Retina (tissue), 1 donor: ENCODE measurements around the gene YBX1.
"Not testable (repeated sequence)": the region's sequence is repeated elsewhere in the genome, so short reads cannot be mapped to it uniquely, and the experiment has no call there.

ENCODE experiments used
- DNase-seq: peaks from one replicate; pipeline ENCODE4 v3.0.0-alpha.2; 2016

The YBX1 gene

DNA sequence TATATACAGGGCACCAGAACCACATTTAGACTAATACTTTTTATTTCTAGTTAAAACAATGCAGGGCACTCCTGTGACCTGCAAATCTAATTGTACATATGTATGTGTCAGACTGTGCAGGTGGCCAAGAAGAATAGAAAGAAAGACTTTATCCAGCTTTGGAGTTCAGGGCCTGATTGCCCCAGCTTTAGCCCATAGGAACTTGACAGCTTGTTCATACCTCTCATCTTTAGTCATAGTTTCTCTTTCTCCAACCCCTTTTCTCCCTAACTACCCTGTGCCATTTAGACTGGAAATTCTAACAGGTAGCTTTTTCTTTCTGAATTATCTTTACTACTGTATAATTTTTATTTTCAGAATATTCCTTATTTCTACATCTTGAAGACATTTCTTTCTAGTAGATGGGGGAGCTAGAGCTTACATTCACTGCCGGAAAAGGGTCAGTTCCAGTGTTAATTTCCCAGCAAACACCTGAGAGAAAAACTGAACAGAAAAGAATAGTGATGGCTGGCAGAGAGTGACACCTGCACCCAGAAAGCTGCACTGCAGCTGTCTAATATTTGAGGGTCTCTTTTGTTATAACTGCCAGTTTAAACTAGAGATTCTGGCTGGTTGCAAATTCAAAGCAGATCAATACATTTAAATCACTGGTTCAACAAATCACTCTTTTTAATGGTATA, 8.4 kb downstream of the YBX1 start:
- DNase-seq, result no peak

DNA sequence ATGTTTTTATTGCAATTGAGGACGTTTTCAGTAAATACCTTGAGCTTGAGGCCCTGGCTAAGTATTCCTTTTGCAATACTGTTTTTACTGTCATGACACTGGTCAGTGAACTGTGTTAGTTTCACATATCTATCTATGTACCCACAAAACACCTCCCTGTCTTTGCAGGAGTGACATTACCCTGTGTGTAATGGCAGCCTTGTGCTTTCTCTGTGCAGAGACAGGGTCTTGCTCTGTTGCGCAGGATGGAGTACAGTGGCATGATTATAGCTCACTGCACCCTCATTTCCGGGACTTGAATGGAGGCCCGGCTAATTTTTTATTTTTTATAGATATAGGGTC, 8.9 kb downstream of the YBX1 start:
- DNase-seq, result no peak

DNA sequence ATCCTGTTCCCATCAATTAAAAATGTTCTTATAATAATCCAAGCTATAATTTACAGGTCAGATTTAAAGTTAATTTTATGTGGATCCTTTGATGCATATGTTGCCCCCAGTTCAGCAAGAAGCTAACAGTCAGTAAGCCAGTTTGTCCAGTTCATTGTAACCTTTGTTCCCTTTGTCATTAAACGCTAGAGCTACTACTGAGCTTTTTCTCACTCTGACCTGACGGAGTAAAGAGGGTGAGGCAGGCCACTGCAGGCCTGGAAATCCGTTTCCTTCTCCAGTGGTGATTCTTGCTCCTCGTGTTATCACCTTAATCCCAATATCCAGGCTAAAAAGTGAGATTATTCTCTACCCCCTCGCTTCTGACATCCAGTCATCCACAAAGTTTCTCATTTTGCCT, 10.2 kb downstream of the YBX1 start:
- no peak for DNase-seq

DNA sequence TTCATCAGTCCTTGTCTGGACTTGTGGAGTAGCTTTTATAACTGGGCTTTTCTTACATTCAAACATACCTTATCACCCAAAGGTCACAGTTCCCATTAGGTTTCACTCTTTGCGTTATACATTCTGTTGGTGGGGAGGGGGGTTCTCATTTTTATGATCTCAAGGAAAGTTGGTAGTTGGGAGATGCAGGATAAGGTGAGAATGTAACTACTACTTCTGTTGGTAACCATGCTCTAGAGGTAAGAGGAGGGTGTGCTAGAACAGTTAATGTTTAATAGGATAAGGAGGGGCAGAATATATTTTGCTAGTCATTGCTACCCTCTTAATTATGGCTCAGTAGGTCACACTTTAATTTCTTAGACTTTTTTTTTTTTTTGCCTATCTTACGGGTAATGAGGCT, 10.7 kb downstream of the YBX1 start:
- DNase-seq, result no peak

DNA sequence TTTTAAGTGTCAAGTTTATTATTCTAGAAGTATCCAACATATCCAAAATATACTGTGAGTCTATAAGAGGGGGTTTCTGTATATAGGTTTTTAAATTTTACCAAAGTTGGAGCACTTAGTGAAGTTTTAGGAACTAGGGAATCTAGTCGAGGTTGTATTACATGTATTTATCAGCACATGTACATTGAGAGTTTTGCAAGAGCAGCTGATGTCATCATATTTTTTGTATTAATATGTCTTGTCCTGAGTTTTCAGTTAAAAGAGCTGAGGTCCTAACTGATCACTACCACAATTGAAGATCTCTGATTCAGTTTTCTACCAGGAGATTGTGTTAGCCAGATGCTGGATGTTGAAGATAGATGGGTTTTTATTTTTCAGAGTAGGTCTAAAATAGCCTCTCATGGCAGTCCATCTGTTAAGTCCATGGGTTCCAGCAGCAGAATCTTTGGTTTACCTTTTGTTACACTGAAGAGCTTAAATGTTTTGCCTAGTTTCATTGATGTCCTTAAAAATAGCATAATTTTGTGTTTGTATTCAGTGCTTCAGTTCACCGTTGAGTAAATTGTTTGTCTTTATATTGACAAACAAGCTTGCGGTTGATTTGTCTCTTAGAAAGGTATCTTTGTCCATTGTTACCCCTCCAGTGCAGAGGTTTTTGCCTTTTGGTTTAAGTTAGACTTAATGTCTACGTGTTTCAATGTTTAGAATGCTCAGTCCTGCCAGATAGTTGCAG, 16.0 kb downstream of the YBX1 start:
- no peak for DNase-seq

DNA sequence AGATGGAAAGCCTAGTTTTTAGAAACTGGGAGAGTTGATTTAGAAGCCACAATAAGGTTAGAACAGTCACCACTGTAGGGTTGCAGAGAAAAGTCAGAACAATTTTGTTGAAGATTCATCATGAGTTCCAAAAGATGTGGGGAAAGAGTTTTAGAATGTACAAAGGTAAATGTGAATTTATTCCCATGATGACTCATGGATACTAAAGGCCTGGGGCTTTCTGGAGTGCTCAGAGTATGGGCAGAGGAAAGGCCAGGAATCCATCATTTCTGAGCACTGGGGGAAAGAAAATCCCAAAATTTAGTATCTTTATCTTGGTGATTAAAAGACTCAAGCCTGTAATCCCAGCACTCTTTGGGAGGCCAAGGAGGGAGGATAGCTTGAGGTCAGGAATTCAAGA, 17.8 kb downstream of the YBX1 start:
- DNase-seq, result no peak

DNA sequence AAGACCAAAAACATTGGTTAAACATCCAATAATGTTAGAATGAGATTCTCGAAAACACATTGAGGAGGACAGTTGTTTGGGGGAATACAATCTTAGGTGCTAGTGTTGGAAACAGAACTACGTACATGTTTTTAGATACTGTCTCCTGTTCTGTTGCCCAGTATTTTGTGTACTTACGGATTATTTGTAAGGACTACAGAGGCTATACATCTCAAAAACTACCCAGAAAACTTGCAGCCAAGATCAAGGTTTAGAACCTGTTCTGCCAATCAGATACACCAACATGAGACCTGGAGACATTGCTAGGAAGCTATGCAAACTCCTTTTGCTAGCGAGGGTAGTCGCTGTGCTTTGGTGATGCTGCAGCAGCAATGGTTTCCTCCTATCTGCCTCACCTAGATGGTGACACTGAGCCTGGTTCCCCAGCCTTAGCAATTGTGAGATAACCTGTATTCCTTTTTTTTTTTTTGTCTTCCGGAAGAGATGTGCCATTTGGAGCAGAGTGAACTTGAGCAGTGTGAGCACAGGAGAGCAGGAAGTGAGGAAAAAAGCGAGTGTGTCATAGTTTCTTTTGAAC, 21.8 kb downstream of the YBX1 start:
- no peak for DNase-seq

DNA sequence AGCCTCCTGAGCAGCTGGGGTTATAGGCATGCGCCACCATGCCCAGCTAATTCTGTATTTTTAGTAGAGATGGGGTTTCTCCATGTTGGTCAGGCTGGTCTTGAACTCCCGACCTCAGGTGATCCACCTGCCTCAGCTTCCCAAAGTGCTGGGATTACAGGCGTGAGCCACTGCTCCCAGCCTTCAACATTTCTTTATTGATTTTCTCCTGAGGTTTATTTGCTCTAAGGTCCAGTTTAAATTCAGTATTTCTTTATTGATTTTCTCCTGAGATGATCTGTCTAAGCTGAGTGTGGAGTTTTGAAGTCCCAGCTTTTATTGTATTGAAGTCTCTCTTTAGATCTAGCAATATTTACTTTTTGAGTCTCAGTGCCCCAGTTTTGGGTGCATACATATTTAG, 30.6 kb downstream of the YBX1 start:
- DNase-seq, result not testable (repeated sequence)

DNA sequence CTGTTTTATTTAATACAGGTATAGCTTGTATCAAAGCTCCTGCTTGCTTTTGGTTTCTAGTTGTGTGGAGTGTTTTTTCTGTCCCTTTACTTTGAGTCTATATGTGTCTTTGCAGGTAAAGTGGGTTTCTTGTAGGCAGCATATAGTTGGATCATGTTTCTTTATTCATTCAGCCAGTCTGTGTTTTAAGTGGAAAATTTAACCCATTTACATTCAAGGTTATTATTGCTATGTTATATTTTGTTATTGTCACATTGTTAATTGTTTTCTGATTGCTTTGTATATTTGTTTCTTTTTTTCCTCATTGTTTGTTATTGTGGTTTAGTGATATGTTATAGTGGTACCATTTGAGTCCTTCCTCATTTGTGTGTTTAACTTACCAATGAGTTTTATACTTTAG, 31.1 kb downstream of the YBX1 start:
- DNase-seq, result no peak

DNA sequence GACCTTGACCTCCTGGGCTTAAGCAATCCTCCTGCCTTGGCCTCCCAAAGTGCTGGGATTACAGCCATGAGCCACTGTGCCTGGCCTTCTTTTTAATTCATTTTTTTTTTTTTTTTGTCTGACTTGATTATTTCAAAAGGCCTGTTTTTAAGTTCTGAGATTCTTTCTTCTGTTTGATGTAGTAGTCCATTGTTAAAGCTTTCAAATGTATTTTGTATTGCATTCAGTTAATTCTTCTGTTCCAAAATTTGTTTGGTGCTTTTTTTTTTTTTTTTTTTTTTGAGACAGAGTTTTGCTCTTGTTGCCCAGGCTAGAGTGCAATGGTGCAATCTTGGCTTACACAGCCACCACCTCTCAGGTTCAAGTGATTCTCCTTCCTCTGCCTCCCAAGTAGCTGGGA, 32.2 kb downstream of the YBX1 start:
- DNase-seq, result not testable (repeated sequence)

DNA sequence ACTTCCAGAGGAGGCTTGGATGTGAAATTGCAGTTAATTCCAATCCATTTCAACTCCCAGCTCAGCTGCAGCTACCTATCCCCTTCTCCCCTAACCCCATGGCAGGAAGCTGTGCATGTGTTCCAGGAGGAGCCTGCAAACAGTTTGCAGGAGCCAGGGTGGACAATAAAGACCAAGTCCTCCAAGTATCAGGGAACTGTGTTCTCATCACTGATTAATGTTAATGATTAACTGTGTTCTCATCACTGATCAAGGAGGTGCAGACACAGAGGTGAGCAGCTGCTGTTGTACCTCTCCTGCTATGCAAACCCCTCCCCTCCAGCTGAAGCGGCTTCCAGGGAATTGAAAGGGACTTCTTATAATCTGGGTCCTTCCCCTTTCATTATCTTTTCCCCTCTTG, 38.6 kb downstream of the YBX1 start:
- DNase-seq, result no peak

DNA sequence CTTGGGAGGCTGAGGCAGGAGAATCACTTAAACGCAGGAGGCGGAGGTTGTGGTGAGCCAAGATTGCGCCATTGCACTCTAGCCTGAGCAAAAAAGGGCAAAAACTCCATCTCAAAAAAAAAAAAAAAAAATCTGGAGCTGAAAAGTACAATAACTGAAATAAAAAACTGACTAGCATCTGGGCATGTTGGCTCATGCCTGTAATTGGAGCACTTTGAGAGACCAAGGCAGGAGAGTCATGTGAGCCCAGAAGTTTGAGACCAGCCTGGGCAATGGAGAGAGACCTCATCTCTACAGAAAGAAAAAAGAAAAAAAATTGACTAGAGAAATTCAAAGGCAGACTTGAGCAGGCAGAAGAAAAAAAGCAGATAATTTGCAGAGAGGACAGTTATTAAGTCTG, 39.7 kb downstream of the YBX1 start:
- DNase-seq, result no peak

DNA sequence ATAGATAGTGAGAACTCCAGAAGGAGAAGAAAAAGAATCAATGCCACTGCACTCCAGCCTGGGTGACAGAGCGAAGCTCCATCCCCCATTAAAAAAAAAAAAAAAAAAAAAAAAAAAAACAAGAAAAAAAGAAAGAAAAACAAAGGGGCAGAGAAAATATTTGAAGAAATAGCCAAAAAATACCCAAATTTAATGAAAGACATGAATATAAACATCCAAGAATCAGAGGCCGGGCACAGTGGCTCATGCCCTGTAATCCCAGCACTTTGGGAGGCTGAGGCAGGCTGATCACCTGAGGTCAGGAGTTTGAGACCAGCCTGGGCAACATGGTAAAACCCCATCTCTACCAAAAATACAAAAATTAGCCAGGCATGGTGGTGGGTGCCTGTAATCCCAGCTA, 40.2 kb downstream of the YBX1 start:
- DNase-seq, result not testable (repeated sequence)

DNA sequence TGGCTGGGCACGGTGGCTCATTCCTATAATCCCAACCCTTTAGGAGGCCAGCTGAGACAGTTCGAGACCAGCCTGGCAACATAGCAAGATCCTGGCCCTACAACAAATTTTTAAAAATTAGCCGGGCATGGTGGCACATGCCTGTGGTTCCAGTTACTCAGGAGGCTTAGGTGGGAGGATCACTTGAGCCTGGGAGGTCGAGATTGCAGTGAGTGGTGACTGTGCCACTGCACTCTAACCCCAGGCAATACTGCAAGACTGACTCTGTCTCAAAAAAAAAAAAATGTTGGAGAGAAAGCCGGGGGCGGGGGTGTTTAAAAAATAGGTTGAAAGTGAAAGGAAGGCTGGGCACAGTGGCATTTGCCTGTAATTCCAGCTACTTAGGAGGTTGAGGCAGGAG, 41.3 kb downstream of the YBX1 start:
- no peak for DNase-seq

DNA sequence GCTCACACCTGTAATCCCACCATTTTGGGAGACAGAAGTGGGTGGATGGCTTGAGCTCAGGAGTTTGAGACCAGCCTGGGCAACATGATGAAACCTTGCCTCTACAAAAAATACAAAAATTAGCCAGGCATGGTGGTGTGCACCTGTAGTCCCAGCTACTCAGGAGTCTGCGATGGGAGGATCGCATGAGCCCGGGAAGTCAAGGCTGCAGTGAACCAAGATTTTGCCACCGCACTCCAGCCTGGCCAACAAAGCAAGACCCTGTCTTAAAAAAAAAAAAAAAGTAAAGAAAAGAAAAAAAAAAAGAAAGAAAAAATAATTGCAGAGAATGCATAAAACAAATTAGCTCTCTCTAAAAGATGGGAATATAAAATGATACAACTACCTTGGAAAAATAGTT, 43.6 kb downstream of the YBX1 start:
- not testable (repeated sequence) for DNase-seq

DNA sequence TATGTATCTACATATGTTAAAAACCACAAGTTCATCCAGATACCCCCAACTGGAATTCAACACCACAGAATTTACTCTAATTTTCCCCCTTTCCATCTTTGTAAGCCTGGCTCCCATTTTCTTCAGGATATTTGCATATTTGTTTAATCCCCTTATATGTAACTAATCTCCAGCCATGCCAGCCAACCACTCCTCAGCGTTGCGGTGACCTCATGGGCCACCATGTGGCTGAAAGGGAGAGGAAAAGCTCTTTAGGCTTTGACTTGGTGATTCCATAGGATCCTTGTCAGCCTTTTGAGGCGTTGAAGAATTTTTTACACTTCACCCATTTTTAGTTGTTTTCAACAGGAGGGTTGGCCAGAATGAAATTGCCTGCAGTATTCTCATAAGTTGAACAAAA, 47.8 kb downstream of the YBX1 start:
- DNase-seq, result no peak

DNA sequence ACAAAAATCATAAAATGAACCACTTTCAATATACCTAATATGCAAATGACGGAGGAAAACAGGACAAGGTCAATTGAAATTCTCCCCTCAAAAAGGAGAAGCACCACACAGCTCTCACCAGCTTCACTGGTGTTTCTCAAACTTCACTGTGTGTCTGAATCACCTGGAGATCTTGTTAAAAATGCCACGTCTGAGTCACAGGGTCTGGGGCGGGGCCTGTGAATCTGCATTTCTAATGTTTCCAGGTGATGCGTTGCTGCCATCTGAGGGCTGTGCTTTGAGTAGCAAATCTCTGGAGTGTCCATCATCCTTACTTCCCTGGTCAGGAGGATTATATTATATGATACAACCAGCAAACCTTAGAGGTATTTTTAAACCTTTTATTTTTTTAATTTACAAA, 48.8 kb downstream of the YBX1 start:
- DNase-seq, result no peak

DNA sequence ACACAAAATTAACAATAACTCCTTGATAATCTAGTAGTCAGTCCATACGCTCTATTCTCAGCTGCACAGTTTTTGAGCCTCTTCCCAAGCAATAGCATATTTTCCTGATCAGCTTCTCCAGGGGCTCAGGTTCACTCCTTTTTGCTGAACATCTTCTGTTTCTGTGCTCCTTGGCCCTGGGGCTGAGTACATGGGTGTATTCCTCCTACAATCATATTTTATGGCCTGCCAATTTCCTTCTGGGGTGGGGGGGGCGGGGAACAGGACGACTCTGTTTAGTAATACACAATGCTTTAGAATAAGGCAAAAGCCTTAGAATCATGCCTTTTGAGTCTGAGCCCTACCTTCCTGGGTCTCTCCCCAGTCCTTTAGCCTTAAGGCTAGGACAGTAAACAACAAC, 49.4 kb downstream of the YBX1 start:
- no peak for DNase-seq

DNA sequence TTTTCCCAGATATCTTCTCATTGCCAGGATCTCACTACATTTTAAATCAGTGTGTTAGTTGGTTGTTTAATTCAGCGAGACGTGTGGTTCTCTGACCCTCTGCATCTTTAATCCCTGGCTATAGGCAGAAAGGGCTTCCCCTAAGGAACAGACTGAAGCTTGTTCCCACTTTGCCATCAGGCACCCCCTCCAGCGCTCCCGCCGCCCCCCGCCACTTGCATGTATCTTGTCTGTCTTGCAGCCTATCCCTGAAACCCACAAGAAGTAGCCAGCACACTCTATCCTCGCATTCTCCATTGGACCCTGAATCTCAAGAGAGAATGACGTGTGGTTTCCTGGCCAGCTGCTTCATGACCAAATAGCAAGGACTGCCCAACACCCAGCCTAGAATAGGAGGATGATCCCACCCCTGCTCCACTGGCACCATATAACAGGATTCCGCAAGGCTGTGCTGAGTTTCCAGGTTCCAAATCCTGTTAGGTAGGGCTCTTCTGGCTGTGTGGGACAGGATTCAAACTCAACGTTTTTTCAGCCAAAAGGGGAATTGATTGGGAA, 50.0 kb downstream of the YBX1 start:
- no peak for DNase-seq

DNA sequence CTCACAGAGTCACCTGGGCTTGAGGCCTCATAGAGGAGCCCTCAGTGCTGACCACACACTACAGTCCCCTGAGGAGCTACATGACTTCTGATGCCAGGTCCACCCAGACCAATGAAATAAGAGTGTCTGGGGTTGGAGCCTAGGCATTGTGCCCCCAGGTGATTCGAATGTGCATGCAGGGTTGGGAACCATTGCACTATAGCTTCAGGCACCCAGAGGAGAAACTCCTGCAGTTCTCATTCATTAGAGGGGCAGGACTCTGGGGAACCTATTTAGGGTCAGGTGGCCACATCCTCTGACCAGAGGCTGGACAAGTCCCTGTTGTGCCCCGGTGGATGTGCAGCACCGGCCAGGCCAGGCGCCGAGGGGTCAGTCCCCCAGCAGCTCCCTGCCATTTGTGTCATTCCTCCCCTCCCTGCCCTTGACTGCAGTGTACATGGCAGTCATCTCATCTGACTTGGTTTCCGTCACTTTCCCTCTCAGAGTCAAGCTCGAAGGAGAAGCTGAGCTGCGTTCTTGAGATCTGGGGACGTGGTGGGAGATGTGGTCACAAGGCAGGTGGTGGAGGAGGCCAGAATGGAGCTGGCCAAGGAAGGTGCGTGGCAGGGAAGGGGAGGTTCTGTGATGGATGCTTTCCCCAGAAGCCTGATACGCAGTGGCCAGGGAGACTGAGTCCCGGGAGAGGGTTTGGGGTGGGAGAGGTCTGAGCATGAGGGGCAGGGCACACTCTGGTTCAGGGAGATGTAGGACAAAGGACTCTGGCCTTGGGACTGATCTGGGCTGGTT, 51.4 kb downstream of the YBX1 start:
- no peak for DNase-seq

DNA sequence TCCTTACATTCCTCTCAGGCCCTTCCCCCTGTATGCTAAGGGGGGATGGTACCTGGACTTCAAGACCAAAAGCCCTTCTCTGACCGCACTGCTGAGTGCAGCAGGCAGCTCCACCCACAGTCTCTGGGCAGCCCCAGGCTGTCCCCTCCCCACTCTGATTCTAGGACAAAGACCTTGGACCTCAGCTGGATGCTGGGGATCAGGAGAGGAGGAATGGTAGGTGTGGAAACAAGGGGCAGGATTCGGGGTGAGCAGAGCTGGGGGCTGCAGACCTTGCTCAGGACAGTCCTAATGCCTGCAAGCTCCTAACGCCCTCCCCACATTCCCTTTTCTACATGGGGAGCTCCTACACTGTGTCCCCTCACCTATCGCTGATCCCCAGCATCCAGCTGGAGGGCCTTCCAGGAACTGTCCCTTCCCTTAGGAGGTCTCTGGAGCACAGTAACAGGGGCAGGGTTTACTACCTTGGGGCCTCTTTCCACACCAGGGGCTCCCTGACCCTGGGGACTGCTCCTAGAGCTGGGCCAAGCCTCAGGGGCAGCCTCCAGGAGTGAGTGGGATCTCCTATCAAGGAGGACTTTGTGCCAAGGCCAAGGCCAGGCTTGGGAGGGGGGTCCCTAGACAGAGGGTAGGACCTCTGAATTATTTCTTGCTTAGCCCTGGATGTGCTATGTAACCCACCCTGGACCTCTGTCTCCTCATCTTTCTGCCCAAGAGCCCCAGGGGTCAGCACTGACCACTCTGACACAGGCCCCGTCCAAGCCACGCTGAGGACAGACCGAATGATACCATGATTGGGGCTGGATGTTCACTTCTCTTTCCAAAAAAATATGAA, 52.2 kb downstream of the YBX1 start:
- DNase-seq, result no peak

DNA sequence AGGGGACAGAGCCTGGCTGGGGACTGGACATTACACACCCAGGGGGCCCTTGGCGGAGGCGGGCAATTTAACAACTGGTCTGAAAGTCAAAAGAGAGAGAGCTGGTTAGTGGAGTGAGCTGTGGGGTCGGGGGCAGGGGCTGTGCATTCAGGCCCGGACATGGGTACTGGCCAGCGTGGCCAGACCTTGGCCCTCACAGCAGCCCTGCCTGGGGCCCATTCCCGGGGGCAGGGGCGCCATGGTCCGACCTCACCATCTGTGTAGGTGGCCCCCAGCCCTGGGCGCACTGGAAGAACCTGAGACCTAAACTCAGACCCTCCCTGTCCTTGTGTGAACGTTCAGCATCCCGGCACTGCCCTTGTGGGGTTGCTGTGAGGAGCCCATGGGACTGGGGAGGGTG, 52.8 kb downstream of the YBX1 start:
- DNase-seq, result no peak
